Measurements from ENCODE around the gene SLC29A3. TPM values are rescaled to one million over a fixed set of nuclear protein-coding genes. Genes with fewer than 3 reads are reported as not detected.

Gene SLC29A3
- total RNA-seq, 2 experiments from 2014 or later: 2.9 to 3.3 TPM

DNA sequence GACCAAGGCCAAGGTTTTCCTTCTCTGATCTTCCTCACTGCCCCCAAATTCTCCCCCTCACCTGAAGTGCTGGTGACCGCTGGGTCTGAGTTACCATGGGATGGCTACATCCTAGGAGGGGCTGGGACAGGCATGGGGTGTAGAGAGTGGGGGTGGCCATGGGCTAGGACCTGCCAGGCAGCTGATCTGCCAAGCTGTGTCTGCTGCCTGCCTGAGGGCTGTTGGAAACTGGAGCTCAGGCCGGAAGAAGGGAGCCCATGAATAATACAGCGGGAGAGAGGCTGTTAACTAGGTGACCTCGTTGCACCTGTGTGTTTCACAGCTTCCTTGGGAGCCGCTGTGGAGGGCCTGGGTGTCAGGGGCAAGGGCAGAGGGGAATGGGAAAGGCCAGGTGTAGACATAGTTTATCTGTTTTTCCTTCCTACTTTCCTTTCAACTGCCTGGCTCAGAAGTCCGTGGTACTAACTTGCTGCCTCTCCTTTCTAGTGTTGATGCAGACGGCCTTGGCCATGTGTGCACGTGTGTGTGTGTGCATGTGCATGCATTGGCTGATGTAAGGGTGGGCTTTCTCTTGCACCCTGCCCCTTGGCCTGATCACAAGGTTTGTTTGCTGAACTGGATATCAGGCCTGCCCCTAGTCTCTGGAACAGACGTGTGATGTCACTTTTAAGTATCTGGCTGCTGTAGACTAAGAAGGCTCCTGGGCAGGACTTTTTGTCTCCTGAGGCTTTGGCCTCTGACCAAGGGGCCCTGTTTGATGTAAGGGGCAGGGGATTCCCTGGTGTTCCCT, 89.6 kb downstream of the SLC29A3 start:
- DNase-seq: no peak
- CTCF ChIA-PET: interaction anchor here (1.2 kb wide), 1 partner anchor 13 kb away, joined by 3 read pairs; no protein-coding TSS in a partner anchor
- H3K4me3 Mint-ChIP-seq: no peak overlapping the region
- H3K4me1 Mint-ChIP-seq (ENCODE audit: low read depth): no peaks in the 10 kb centered on the region
- TF ChIP-seq, protein P1, sequence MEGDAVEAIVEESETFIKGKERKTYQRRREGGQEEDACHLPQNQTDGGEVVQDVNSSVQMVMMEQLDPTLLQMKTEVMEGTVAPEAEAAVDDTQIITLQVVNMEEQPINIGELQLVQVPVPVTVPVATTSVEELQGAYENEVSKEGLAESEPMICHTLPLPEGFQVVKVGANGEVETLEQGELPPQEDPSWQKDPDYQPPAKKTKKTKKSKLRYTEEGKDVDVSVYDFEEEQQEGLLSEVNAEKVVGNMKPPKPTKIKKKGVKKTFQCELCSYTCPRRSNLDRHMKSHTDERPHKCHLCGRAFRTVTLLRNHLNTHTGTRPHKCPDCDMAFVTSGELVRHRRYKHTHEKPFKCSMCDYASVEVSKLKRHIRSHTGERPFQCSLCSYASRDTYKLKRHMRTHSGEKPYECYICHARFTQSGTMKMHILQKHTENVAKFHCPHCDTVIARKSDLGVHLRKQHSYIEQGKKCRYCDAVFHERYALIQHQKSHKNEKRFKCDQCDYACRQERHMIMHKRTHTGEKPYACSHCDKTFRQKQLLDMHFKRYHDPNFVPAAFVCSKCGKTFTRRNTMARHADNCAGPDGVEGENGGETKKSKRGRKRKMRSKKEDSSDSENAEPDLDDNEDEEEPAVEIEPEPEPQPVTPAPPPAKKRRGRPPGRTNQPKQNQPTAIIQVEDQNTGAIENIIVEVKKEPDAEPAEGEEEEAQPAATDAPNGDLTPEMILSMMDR (IDR thresholded peaks at IDR 0.05): no peak
- peaks cover 6% of the 10 kb centered on the region for H3K27me3 Mint-ChIP-seq
- POLR2A ChIA-PET: no interaction called here
- ATAC-seq: no peak
- no peaks in the 10 kb centered on the region for H3K36me3 Mint-ChIP-seq (ENCODE audit: low read depth)
- intact Hi-C loops (cut with micrococcal nuclease): no loop called here
- H3K27ac Mint-ChIP-seq: no peak overlapping the region
- peaks cover 11% of the 10 kb centered on the region for H3K9me3 Mint-ChIP-seq

DNA sequence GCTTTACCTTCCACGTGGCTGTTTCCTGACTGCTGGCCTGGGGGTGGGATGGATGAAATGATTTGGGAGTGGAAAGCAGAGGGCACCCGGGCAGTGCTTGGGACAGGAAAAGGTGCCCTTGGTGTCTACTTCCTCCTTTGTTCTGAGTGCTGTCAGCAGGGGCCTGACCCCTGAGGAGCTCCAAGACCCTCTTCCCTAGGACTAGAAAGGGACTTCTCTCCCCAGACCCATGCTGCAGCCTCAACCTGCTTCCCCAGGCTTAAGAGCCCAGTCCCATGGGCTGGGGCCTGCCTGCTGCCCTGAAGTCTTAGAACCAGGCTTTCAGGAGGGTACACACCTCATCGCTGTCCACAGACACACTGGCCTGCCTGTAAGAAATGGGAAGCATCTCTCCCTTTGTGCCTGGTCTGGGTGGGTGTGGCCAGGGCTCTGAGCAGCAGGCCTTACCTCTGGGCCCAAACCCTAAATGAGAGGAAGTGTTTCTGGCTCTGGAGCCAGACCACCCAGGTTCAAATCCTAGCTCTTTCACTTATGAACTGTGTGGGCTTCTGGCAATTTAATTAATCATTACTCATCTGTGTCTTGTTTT, 90.6 kb downstream of the SLC29A3 start:
- TF ChIP-seq, protein P1 (IDR thresholded peaks at IDR 0.05): no peak
- Mint-ChIP-seq H3K27me3 (peaks cover 3% of the 10 kb centered on the region), H3K36me3 (ENCODE audit: low read depth) (no peaks in the 10 kb centered on the region), H3K4me1 (ENCODE audit: low read depth) (no peaks in the 10 kb centered on the region), H3K27ac (no peak overlapping the region), H3K9me3 (peaks cover 11% of the 10 kb centered on the region), H3K4me3 (no peak overlapping the region)
- DNase-seq: no peak
- ChIA-PET CTCF (interaction anchor here (1.2 kb wide), 1 partner anchor 14 kb away, joined by 3 read pairs; no protein-coding TSS in a partner anchor), POLR2A (no interaction called here)
- intact Hi-C loops (cut with micrococcal nuclease): no loop called here
- no peak for ATAC-seq

Other genes starting within 250 kb of the SLC29A3 start
- gene UNC5B, start 106.7 kb upstream of the SLC29A3 start, total RNA-seq: under 1 TPM; 0.07 TPM
- 1 to 10 TPM; 2.4 to 2.7 TPM for gene CDH23, start 77.7 kb downstream of the SLC29A3 start, total RNA-seq

Data from activated CD8-positive, alpha-beta T cell treated with anti-CD3 and anti-CD28 coated beads for 36 hours (primary cell).